OCI-LY3 (cell line): ENCODE measurements around the gene PSMB1.

Source experiments
- H2AFZ ChIP-seq: fragments of 200-600, 300-600 bp; shearing (Covaris generic); 2 replicates; pipeline ENCODE4 v1.6.0; 2014; ENCODE audit warnings: antibody characterized with exemption, low read depth, low read length
- H3K27ac ChIP-seq: fragments of 200-600, 300-600 bp; sonication (generic); 2 replicates; pipeline ENCODE4 v1.5.1; 2014; ENCODE audit warnings: mild to moderate bottlenecking, low read length, moderate library complexity, mixed read lengths
- H3K27me3 ChIP-seq: fragments of 200-600, 300-600 bp; sonication (generic); 2 replicates; pipeline ENCODE4 v1.6.1; 2014; ENCODE audit warnings: low read depth, low read length, mixed read lengths
- H3K36me3 ChIP-seq: fragments of 200-600, 300-600 bp; sonication (generic); replicated peaks from 2 replicates; pipeline ENCODE3; 2014; ENCODE audit warnings: low read depth, low read length, mixed read lengths
- H3K4me1 ChIP-seq: fragments of 300-600, 200-600 bp; sonication (generic); 2 replicates; pipeline ENCODE4 v1.6.1; 2014; ENCODE audit warnings: low read length, mixed read lengths
- H3K4me2 ChIP-seq: fragments of 200-600, 300-600 bp; sonication (generic); 2 replicates; pipeline ENCODE4 v1.6.1; 2014; ENCODE audit warnings: low read length, mixed read lengths
- H3K4me3 ChIP-seq: fragments of 300-600, 200-600 bp; sonication (generic); 2 replicates; pipeline ENCODE4 v1.5.1; 2014; ENCODE audit warnings: antibody characterized with exemption, mild to moderate bottlenecking, low read length, moderate library complexity
- H3K79me2 ChIP-seq: fragments of 300-600, 200-600 bp; shearing (Covaris generic); 2 replicates; pipeline ENCODE4 v1.6.1; 2014; ENCODE audit warnings: mild to moderate bottlenecking, low read length, mixed read lengths
- H3K9ac ChIP-seq: fragments of 300-600, 200-600 bp; shearing (Covaris generic); 2 replicates; pipeline ENCODE4 v1.6.0; 2014; ENCODE audit warnings: mild to moderate bottlenecking, low read length, moderate library complexity
- H3K9me3 ChIP-seq: fragments of 200-600, 300-600 bp; shearing (Covaris generic); 2 replicates; pipeline ENCODE4 v1.6.1; 2014; ENCODE audit warnings: low read length, mixed read lengths; ENCODE audit not compliant: insufficient read depth
- H4K20me1 ChIP-seq: fragments of 200-600, 300-600 bp; sonication (generic); 2 replicates; pipeline ENCODE4 v1.6.1; 2016; ENCODE audit warnings: low read length, mixed read lengths; ENCODE audit not compliant: insufficient read depth
- EZH2phosphoT487 ChIP-seq: fragments of 200-600 bp; shearing (Covaris generic); IDR thresholded peaks from 2 replicates; pipeline ENCODE4 v1.6.1; 2018; ENCODE audit warnings: antibody characterized with exemption, mixed run types, low read depth
- TF ChIP-seq, protein P1 (sequence below): fragments of 200-600, 300-600 bp; sonication (generic); IDR thresholded peaks from 2 replicates; pipeline ENCODE4 v1.5.1; 2014; ENCODE audit warnings: antibody characterized with exemption, low read length, low read depth

PSMB1 gene

DNA sequence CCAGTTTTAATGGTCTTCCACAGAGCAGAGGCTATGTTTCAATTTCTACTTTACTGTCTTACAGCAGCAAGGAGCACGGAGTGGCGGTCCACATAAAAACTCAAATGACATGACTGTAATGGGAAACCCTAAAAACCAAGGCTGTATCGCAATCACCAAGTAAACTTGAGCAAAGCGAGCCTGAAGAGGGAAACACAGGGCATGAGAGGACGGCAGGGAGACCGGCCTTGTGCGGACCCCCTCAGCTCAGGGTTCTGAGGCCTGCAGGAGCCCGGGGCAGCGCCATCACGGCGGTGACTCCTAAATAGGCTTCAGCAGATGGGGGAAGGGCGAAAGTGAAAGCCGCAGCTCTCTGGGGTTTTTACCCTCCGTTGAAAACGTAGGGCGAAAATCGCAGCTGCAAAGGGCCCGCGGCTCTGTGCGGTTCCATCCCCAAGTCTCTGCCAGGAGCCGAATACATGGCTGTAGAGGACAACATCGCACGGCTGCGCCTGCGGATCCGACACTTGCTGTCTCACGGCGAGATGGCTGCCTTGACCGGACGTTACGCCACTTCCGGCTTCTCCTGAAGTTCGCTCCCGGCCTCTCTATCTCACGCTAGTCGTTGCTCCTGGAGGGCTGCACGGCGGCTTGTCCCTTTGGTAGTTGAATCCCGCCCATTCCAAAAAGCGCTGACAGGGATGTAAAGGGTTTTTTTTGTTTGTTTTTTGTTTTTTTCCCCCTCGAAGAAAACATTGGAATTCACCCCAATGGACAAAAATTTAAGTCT, at the start of gene PSMB1:
TSS of gene PSMB1 (minus strand) at position 543 of the 769 bp plus-strand sequence. CDS start at position 478, 65 bp downstream.
- TF ChIP-seq, protein P1, sequence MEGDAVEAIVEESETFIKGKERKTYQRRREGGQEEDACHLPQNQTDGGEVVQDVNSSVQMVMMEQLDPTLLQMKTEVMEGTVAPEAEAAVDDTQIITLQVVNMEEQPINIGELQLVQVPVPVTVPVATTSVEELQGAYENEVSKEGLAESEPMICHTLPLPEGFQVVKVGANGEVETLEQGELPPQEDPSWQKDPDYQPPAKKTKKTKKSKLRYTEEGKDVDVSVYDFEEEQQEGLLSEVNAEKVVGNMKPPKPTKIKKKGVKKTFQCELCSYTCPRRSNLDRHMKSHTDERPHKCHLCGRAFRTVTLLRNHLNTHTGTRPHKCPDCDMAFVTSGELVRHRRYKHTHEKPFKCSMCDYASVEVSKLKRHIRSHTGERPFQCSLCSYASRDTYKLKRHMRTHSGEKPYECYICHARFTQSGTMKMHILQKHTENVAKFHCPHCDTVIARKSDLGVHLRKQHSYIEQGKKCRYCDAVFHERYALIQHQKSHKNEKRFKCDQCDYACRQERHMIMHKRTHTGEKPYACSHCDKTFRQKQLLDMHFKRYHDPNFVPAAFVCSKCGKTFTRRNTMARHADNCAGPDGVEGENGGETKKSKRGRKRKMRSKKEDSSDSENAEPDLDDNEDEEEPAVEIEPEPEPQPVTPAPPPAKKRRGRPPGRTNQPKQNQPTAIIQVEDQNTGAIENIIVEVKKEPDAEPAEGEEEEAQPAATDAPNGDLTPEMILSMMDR: no peak
- no peak for TF ChIP-seq EZH2phosphoT487
- Histone ChIP-seq H3K9me3 (no peaks in the 10 kb centered on the region), H2AFZ (peak within 1 kb of the TSS; percentile 99), H3K79me2 (peaks cover 87% of the 10 kb centered on the region), H4K20me1 (peaks cover 34% of the 10 kb centered on the region), H3K9ac (peak within 1 kb of the TSS; percentile 77), H3K4me3 (peak within 1 kb of the TSS; percentile 87), H3K27ac (peak within 1 kb of the TSS; percentile 81), H3K4me2 (peak within 1 kb of the TSS; percentile 67), H3K4me1 (peaks cover 18% of the 10 kb centered on the region), H3K27me3 (no peaks in the 10 kb centered on the region), H3K36me3 (peaks cover 17% of the 10 kb centered on the region)

DNA sequence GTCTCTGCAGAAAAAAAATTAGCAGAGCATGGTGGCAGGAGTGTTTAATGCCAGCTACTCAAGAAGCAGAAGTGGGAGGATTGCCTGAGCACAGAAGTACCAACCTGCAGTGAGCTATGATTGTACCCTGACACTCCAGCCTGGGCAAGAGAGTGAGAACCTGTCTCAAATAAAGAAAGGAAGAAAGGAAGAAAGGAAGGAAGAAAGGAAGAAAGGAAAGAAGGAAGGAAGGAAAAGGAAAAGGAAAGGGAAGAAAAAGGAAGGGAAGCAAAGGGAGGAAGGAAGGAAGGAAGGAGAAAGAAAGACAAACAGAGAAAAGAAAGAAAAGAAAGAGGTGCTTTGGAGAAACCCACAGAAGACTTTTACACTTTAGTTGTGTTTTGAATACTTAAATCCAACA, 44.2 kb upstream of the PSMB1 start:
- Histone ChIP-seq H2AFZ (no peak overlapping the region), H3K27me3 (no peaks in the 10 kb centered on the region)

GRCh38 chr6:170596426-170596825, 43.3 kb upstream of the PSMB1 start:
- H3K36me3 ChIP-seq: no peaks in the 10 kb centered on the region
- no peak overlapping the region for H2AFZ ChIP-seq
- no peaks in the 10 kb centered on the region for H3K9me3 ChIP-seq
- no peaks in the 10 kb centered on the region for H3K4me1 ChIP-seq
- H3K9ac ChIP-seq: no peak overlapping the region
- no peaks in the 10 kb centered on the region for H3K79me2 ChIP-seq
- no peak overlapping the region for H3K27ac ChIP-seq
- H3K4me2 ChIP-seq: no peak overlapping the region
- TF ChIP-seq, protein P1: no peak
- no peak for TF ChIP-seq EZH2phosphoT487
- no peak overlapping the region for H3K4me3 ChIP-seq
- no peaks in the 10 kb centered on the region for H3K27me3 ChIP-seq
- no peaks in the 10 kb centered on the region for H4K20me1 ChIP-seq

More for the DNA sequence above, 44.2 kb upstream of the PSMB1 start:
- H4K20me1 ChIP-seq: no peaks in the 10 kb centered on the region
- TF ChIP-seq EZH2phosphoT487: no peak
- TF ChIP-seq, protein P1: no peak
- H3K9me3 ChIP-seq: no peaks in the 10 kb centered on the region
- H3K9ac ChIP-seq: no peak overlapping the region
- H3K36me3 ChIP-seq: no peaks in the 10 kb centered on the region
- no peak overlapping the region for H3K4me2 ChIP-seq
- H3K4me1 ChIP-seq: no peaks in the 10 kb centered on the region
- H3K4me3 ChIP-seq: no peak overlapping the region
- H3K79me2 ChIP-seq: no peaks in the 10 kb centered on the region
- H3K27ac ChIP-seq: no peak overlapping the region

DNA sequence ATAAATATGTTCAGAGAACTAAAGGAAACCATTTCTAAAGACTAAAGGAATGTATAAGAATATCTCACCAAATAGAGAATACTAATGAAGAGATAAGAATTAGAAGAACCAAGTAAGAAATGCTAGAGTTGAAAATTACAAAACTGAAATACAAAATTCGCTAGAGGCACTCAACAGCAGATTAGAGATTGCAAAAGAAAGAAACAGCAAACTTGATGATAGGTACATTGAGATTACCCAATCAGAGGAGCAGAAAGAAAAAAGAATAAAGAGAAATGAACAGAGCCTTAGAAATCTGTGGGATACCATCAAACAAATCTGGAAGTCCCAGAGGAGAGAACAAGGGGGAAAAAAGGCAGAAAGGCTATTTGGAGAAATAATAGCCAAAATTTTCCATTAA, 37.6 kb upstream of the PSMB1 start:
- TF ChIP-seq, protein P1: no peak
- TF ChIP-seq EZH2phosphoT487: no peak
- H3K36me3 ChIP-seq: no peaks in the 10 kb centered on the region

More for the DNA sequence above, 37.6 kb upstream of the PSMB1 start:
- no peak overlapping the region for H3K4me2 ChIP-seq
- no peak overlapping the region for H3K27ac ChIP-seq
- no peaks in the 10 kb centered on the region for H3K27me3 ChIP-seq
- no peaks in the 10 kb centered on the region for H4K20me1 ChIP-seq
- no peaks in the 10 kb centered on the region for H3K79me2 ChIP-seq
- no peaks in the 10 kb centered on the region for H3K4me1 ChIP-seq
- H2AFZ ChIP-seq: no peak overlapping the region
- no peak overlapping the region for H3K9ac ChIP-seq
- no peaks in the 10 kb centered on the region for H3K9me3 ChIP-seq
- no peak overlapping the region for H3K4me3 ChIP-seq
